HG02763 (cell line): ENCODE results near the gene CCNJL.
"Not testable (repeated sequence)": the region's sequence is repeated elsewhere in the genome, so short reads cannot be mapped to it uniquely, and the experiment has no call there.

ENCODE experiments used
- ATAC-seq: cut with Tn5 transposase; IDR thresholded peaks from one replicate; pipeline ENCODE4 v1.9.1; 2021; ENCODE audit warnings: mild to moderate bottlenecking, moderate library complexity; ENCODE audit not compliant: unreplicated experiment

CCNJL gene

DNA sequence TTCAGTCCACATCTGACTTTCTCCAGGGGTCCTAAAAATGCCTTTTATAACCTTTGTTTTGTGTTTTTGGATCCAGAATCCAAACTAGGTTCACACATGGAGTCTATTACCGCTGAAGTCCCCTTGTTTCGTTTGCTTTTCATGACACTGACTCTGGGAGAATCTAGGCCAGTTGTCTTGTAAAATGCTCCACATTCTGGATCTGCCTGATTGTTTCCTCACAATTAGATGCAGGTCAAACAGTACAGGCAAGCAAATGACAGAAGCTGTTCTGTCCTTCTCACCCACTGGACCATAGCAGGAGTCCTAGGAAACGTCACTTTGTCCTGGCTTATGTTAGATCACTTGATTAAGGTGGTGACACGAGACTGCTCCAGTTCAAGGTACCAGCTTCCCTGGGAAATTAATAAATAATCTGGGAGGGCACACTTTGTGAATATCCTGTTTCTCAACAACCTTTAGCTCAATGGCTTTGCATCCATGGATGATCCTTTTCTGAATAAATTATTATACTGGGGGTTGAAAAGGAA lies 49.0 kb downstream of the CCNJL start:
- no peak for ATAC-seq

DNA sequence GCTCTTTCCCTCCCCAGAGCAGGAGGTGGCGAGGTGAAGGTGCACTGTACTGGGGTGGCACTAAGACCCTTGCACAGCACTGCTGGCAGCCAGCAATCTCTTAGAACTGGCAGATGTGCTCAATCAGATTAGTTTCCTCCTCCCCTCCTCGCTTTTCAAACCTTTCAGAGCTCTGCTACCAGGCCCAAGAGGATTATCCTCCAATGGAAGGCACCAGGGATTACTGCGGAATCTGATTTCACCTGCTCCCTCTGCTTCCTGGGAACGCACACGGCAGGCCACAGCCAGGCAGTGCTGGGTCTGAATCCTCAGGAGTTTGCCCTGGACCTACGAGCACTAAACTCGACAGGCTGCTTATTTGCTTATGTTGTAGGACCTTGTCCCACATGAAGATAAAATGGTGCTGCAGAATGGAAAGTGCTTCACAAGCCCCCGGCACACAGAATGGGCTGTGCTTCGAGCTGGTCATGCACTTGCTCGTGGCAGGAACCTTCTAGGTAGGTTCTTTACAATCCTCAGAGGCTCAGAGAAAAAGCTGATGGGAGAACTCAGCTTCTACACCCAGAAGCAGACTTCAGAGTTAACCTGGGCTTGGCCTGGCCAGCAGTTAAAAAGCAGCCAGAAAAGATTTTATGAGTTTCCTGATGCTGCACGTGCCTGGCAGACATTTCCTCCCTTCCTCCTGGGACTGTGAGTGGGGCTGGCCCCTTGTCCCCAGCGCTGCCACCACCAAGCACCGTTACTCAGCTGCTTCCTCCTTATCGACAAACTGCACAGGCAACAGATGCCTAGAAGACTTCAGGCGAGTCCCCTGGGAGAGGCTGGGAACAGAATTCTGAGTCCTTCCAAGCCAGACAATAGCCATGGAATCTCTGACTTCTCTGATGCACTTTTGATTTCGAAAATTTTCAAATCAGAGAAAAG lies 50.0 kb downstream of the CCNJL start:
- ATAC-seq, result no peak

DNA sequence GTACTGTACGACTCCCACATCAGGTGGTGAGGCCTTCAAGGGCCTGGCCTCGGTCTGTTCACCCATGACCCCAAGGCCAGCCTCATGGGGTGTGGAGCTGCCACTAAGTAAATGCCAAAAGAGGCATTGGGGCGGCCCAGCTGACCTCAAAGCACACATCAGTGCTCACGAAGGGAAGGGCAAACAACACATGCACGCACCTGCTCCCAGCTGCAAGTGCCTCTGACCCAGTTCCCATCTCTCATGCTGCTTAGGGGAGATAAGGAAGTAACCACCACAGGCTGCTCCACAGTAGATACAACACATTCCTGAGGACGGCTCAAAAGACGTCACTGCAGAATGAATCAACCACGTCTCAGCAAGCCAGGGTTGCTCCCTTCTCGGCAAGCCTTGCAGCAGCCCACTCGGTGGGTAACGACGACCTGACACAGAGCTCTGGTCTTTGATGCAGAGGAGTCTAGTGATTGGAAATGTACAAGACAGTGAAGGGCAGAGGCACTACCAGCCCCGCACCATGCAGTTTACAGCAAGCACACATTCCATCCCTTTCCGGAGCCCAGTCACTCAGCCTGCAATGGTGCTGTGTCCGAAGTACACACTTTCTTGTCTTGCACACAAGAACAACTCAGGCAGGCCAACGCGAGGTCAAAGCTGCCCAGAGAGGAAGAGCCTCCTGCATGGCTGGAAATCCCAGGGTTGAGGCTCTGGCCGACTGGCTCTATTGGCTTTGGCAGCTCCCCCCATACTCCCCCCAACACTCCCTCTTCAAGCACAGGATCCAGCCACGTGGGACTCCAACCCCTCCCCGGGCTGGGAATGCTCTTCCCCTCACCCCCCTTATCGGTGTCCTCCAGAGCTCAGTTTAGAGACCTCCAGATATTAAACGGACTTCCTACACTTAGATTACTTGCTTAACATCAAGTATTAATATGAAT lies 51.2 kb downstream of the CCNJL start:
- peak; percentile 54 for ATAC-seq

DNA sequence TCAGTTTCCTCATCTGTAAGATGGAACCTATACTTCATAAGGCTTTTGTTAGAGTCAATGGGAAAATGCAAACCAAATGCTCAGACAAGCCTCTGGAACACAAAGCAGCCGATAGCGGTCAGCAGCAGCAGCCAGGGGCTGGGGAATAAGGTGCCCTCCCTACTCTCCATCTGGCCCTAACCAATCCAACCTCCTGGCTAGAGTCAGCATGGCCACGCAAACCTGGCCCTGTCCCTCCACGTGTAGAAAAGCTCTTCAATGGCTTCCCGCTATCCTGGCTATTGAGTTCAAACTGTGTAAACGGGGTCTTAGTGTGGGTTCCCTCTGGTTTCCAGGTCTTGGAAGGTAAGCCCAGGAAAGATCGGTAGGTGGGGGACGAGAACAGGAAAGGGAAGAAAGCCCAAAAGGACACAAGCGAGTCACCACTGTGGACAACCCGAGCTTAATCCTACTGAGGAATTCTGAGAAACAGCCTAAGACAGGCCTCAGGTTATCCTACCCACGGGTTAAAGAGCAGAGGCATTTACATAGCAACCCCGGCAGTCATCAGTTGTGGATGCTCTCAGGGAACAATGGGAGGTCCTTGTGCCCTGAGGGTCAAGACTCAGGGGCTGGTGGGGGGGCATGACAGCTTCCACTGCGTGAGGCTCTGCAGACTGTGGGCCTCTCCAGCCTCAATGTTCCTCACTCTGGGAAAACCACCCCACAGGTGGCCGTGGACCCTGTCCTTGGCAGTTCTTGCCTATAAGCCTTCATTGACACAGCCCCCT lies 52.2 kb downstream of the CCNJL start:
- no peak for ATAC-seq

DNA sequence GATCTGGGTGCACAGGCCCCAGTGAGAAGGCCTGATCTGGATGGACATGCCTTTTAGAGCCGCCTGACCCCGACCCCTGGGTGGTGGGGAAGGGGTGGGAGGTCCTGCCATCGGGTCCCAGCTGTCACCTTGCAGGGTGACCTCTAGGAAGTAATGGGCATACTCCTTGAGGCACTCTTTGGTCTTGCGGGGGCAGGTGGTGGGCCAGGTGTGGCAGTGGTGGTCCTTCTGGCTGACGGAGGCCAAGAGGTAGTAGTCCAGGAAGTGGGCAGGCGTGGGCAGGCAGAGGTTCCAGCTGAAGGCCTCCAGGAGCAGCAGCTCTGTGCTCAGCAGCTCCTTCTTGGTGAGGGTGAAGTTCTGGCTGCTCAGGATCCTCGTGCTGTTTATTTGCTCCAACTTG lies 53.0 kb downstream of the CCNJL start:
- ATAC-seq, result no peak

DNA sequence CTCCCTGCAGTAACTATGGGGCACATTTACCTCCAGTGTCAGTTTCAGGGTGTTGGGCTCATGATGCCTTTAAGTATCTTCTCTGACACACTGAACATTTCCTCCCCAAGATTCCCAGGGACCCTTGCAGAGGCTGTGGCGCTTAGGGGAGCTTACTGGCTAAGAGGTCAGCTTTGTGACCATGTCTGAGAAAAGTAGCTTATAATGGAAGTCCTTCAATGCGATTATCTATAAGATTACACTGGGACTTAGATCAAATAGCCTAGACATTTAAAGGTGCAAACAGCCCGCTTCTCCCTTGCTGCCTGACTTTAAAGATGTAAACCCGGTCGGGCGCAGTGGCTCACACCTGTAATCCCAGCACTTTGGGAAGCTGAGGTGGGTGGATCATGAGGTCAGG lies 57.7 kb downstream of the CCNJL start:
- ATAC-seq, result no peak

DNA sequence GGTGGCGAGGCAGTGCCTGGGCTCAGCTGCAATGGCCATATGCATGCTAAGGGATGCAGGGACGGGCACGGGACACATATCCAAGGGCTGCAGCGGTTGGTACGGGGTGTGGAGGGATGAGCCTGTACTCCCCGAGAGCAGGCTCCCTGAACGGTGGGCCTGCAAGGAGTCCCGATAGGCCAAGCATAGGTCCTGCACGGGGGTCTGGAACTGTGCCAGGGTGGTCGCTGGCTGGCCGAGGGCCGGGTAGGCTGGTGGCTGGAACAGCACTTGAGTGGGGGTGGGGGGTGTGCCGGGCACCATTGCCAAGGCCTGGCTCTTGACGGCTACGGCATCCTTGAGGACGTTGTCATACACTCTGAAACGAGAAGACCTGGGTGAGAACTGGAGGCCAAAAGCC lies 58.9 kb downstream of the CCNJL start:
- no peak for ATAC-seq

DNA sequence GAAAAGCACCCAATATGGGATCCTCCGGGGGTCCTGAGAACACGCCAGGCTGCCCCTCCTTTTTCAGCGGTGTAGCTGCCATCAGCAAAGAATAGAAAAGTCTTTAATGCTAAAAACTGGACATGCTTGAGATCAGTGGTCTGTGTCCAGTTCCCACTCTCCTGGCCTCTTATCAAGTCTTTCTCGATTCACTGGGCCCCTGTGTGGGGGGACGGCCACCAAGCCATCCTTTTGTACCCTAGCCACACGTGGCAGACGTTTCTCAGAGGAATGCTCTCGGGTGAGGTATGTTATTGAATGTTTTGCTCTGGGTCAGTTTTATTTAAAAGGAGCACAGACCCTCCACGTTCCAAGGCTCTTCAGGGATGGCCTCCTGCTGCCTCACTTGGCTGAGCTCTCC lies 59.4 kb downstream of the CCNJL start:
- ATAC-seq, result no peak

DNA sequence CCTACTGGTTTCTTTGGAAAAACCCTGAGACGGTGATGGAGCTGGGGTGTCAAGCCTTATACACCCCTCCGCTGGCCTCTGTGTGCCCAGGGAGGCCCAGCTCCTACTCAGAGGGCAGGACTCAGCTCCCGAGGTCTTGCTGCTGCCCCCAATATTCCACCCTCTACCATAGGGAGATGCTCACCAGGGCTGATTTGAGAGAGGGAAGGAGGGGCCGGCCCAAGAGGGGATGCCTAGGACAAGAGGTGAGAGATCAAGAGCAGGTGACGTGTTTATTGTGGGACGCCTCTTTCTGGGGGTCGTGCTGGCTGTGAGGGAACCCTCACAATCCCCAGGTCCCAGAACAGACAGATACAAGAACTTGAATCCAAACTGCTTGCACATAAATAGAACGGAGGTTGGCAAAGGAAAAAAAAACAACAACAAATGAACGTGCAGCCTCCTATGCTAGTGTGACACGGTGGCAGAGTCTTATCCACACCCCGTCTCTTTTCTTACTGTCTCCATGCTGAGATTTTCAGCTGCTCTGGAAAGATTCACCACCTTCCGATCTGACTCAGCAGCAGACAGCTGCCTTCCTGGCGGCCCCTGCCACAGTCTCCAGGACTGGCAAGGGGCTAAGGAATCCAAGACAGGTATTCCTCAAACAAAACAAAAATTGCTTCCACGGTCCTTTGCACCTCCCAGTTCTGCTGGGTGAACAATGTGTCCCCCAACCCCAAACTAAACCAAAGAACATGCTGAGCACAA lies 60.8 kb downstream of the CCNJL start:
- ATAC-seq, result no peak

DNA sequence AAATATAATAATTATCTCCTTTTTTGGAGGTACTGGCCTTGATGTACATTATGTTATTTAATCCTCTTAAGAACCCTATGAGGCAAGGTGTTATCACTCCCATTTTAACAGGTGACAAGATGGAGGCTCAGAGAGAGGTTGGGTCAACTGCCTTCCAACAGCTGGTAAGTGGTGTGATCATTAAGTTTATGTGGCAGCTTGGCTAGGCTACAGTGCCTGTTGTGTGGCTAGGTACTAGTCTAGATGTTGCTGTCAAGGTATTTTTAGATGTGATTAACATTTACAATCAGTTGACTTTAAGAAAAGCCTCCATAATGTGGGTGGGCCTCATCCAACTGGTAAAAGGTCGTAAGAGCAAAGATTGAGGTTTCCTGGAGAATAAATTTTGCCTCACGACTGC lies 61.5 kb downstream of the CCNJL start:
- no peak for ATAC-seq

DNA sequence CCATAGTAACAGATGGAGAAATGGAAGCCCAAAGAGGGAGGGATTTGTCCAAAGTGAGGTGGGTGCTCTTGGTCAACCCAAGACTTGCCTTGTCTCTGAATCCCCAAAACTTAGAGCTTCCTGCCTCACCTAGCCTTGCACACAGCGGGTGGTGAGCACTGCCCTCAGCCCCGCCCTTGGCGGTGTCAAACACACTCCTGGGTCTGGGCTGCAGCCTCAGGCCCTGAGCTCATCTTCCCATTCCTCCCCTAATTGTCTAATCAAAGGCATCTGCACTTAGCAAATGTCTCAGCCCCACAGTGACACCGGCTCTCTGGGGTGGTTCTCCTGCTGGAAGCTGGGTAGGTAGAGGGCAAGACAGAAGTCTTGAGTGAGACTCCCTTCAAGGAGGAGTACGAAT lies 62.1 kb downstream of the CCNJL start:
- no peak for ATAC-seq

DNA sequence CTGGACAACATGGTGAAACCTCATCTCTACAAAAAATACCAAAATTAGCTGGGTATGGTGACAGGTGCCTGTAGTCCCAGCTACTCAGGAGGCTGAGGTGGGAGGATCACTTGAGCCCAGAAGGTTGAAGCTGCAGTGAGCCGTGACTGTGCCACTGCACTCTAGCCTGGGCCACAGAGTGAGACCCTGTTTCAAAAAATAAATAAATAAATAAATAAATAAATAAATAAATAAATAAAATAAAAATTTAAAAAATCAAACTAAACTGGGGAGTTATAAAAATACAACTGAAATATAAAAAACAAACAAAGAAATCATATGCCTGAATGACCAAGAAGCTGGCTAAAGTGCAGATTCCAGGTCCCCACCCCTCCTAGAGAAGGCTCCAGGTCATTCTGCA lies 62.8 kb downstream of the CCNJL start:
- not testable (repeated sequence) for ATAC-seq

DNA sequence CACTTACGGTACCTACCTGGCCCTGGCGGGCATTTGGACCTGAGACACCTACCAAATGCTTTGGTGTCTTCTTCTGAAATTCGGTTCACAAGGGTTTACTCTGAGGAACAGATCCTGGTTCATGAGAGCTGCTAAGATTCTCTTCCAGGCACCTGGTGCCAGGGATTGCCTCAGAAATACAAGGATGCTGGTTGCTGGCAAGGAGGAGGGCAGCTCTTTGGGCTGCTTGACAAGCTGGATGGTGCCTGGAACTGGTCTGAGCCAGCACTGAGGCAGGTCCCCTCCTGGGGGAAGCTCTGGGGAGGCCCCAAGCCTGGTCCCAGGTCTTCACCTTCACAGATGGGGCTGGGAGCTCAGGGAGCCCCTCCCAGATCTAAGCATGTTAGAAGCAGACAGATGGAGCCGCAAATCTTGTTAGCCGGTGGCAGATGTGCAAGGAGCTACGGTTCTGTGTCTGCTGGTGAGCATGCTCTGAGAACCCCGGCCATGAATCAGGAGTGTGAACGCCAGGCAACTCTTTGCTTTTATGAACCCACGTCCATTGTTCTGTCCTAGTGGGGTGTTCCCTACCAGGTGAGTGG lies 66.8 kb downstream of the CCNJL start:
- ATAC-seq, result no peak

DNA sequence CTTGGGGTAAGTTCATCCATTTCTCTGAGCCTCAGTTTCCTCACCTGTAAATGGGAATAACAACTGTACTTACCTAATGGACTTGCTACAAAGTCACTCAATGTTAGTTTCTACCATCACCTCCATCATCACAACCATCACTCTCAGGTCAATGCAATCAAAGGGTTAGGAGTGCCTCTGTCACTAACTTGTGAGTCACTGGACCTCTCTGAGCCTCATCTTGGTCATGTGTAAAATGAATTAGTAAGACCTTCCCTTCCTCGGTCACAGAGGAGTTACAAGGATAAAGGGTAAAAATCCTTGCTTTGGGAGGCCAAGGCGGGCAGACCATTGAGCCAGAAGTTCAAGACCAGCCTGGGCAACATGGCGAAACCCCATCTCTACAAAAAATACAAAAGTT lies 70.2 kb downstream of the CCNJL start:
- no peak for ATAC-seq

DNA sequence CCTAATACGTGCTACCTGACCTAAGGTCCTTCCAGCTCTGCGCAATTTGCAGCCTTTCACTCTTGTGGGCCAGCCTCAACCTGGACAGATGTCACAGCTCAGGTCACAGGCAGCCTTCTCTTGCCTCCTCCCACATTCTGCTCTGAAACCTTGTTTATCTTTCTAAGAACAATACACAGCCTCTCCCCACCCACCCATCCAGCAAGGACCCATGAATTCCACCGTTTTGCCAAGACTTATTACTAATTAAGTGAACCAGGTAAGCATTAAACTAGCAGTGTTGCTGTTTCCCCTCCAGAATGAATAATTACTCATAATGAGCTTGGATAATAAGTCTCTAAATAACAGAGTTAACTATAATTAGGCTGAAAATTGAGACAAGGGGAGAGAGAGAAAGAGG lies 72.0 kb downstream of the CCNJL start:
- no peak for ATAC-seq

DNA sequence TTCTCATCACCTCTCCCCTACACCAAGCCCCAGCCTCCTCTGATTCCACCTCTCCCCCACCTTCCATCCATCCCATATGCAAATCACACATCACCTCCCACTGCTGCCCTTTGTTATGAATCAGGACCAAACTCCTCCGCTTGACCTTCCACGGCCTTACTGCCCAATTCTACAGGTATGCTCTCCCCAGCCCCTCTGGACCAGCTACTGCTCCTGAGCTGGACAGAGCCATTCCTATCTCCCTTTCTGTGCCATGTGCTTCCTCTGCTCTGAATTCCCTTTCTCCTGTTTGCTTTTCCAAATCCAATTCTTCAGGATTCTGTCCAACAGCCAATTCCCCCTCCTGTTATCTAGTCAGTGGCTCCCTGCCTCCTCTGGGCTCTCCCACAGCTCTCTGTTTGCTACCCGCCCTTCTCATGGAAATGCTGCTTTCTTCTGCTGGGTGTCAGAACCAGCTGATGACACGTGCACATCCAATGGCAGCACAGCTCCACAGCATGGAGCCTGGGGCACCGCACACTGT lies 74.7 kb downstream of the CCNJL start:
- no peak for ATAC-seq

DNA sequence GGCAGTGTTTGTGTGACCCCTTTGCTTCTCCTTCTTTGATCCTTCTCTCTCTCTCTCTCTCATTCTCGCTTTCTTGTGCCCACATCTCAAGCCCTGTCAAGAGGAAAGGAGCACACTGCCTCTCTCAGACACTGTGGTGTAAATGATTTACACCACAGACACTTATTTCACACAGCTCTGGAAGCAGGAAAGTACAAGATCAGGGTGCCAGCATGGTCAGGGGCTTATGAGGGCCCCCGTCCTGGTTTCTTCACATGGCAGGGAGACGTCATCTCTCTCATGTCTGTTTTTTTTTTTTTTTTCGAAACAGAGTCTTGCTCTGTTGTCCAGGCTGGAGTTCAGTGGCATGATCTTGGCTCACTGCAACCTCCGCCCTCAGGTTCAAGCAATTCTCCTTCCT lies 76.6 kb downstream of the CCNJL start:
- no peak for ATAC-seq

DNA sequence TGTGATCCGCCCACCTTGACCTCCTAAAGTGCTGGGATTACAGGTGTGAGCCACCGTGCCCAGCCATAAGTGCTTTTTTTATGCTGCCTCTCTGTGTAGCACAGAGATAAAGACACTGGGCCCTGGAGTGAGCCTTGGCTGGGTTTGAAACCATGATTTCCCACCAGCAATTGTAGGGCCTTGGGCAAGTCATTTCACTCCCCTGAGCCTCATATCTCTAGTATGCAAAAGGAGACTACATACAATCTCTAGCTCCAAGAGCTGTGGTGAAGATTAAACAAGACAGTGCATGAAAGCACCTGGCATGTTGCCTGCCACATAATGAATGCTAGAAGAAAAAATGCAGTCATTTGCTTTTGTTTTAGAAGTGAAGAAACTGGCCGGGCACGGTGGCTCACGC lies 79.1 kb downstream of the CCNJL start:
- no peak for ATAC-seq

DNA sequence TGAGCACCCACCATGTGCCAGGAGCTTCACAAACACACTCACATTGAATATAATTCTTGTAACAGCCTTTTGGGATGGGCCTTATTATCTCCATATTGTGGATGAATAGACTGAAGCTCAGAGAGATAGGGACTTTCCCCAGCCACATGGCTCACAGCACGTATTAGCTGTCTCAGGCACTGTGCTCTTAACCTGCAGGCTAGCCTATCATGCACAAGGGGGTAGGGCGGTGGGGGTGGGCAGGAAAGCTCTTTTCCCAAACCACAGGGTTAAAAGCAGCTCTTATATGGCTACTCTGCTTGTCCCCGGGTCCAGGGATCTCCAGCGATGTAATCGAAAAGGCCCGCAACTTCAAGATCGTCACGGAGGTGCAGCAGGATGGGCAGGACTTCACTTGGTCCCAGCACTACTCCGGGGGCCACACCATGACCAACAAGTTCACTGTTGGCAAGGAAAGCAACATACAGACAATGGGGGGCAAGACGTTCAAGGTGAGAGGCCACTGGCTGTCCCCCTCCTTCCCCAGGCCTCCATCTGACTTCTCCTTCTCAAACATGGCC lies 80.5 kb downstream of the CCNJL start:
- no peak for ATAC-seq
